ENCODE data around the gene PCDHGA4.
"Not testable (repeated sequence)": the region's sequence is repeated elsewhere in the genome, so short reads cannot be mapped to it uniquely, and the experiment has no call there.

PCDHGA4 gene

DNA sequence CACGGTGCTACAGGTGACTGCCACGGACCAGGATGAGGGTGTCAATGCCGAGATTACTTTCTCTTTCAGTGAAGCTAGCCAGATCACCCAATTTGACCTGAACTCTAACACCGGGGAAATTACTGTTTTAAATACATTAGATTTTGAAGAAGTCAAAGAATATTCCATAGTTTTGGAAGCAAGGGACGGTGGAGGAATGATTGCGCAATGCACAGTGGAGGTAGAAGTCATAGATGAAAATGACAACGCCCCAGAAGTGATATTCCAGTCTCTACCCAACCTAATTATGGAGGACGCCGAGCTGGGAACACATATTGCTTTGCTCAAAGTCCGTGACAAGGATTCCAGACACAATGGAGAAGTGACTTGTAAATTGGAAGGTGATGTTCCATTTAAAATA lies 33.8 kb downstream of the PCDHGA4 start:
- H3K36me3 Mint-ChIP-seq: no peaks in the 10 kb centered on the region
- H3K4me3 Mint-ChIP-seq: no peak overlapping the region
- H3K27ac Mint-ChIP-seq: no peak overlapping the region
- H3K9me3 Mint-ChIP-seq: peaks cover 13% of the 10 kb centered on the region
- DNase-seq (ENCODE audit: low spot score in 2 of 2): no peak
- no peak for ATAC-seq
- H3K4me1 Mint-ChIP-seq: no peaks in the 10 kb centered on the region

DNA sequence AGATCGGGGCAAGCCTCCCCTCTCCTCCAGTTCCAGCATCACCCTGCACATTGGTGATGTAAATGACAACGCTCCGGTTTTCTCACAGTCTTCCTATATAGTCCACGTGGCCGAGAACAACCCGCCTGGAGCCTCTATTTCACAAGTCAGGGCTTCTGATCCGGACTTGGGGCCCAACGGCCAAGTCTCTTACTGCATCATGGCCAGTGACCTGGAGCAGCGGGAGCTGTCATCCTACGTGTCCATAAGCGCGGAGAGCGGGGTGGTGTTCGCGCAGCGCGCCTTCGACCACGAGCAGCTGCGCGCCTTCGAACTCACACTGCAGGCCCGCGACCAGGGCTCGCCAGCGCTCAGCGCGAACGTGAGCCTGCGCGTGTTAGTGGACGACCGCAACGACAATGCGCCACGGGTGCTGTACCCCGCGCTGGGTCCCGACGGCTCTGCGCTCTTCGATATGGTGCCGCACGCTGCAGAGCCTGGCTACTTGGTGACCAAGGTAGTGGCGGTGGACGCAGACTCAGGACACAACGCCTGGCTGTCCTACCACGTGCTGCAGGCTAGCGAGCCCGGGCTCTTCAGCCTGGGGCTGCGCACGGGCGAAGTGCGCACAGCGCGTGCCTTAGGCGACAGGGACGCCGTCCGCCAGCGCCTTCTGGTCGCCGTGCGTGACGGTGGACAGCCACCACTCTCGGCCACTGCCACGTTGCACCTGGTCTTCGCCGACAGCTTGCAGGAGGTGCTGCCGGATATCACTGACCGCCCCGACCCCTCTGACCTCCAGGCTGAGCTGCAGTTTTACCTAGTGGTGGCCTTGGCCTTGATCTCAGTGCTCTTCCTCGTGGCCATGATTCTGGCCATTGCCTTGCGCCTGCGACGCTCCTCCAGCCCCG lies 34.6 kb downstream of the PCDHGA4 start:
- H3K36me3 Mint-ChIP-seq: peaks cover 5% of the 10 kb centered on the region
- H3K9me3 Mint-ChIP-seq: peaks cover 16% of the 10 kb centered on the region
- no peaks in the 10 kb centered on the region for H3K4me1 Mint-ChIP-seq
- DNase-seq (ENCODE audit: low spot score in 2 of 2) (no peak), ATAC-seq (no peak)
- no peak overlapping the region for H3K27ac Mint-ChIP-seq
- H3K4me3 Mint-ChIP-seq: no peak overlapping the region

DNA sequence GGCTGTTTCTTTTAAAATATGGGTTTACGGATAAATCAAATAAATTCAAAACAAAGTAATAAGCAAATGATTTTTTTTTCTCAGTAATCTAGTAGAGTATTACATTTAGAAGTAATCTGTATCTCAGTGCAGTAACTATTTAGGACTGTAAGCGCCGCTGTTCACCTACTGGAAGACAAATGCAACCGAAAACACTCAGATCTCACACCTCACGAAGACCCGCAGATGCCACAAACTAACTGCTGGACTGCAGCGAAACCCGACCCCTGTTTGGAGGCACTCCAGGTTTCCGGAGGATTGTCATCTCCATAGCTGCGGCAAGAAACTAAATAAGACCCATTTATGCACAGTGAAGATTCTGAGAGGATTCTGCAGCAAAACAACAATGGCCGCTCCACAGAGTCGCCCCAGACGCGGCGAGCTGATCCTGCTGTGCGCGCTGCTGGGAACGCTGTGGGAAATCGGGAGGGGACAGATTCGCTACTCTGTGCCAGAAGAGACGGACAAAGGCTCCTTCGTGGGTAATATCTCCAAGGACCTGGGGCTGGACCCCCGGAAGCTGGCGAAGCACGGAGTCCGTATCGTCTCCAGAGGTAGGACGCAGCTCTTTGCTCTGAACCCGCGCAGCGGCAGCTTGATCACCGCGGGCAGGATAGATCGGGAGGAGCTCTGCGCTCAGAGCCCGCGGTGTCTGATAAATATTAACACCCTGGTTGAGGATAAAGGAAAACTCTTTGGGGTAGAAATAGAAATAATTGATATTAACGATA lies 37.8 kb downstream of the PCDHGA4 start, which contains the start of gene PCDHGA8:
Gene PCDHGA8 (plus strand): TSS at position 205 of the 770 bp plus-strand sequence. CDS start 181 bp downstream, at position 386.
- DNase-seq (ENCODE audit: low spot score in 2 of 2) (no peak), ATAC-seq (no peak)
- Mint-ChIP-seq H3K4me3 (no peak within 1 kb of the TSS), H3K4me1 (no peaks in the 10 kb centered on the region), H3K36me3 (peaks cover 5% of the 10 kb centered on the region), H3K9me3 (peaks cover 16% of the 10 kb centered on the region), H3K27ac (no peak within 1 kb of the TSS)

DNA sequence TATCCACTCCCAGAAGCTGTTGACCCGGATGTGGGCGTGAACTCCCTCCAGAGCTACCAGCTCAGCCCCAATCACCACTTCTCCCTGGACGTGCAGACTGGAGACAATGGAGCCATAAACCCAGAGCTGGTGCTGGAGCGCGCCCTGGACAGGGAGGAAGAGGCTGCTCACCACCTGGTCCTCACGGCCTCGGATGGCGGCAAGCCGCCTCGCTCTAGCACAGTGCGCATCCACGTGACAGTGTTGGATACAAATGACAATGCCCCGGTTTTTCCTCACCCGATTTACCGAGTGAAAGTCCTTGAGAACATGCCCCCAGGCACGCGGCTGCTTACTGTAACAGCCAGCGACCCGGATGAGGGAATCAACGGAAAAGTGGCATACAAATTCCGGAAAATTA lies 38.4 kb downstream of the PCDHGA4 start:
- no peak for ATAC-seq
- H3K4me1 Mint-ChIP-seq: no peaks in the 10 kb centered on the region
- peaks cover 16% of the 10 kb centered on the region for H3K9me3 Mint-ChIP-seq
- H3K27ac Mint-ChIP-seq: no peak overlapping the region
- H3K4me3 Mint-ChIP-seq: no peak overlapping the region
- peaks cover 5% of the 10 kb centered on the region for H3K36me3 Mint-ChIP-seq
- DNase-seq (ENCODE audit: low spot score in 2 of 2): no peak

DNA sequence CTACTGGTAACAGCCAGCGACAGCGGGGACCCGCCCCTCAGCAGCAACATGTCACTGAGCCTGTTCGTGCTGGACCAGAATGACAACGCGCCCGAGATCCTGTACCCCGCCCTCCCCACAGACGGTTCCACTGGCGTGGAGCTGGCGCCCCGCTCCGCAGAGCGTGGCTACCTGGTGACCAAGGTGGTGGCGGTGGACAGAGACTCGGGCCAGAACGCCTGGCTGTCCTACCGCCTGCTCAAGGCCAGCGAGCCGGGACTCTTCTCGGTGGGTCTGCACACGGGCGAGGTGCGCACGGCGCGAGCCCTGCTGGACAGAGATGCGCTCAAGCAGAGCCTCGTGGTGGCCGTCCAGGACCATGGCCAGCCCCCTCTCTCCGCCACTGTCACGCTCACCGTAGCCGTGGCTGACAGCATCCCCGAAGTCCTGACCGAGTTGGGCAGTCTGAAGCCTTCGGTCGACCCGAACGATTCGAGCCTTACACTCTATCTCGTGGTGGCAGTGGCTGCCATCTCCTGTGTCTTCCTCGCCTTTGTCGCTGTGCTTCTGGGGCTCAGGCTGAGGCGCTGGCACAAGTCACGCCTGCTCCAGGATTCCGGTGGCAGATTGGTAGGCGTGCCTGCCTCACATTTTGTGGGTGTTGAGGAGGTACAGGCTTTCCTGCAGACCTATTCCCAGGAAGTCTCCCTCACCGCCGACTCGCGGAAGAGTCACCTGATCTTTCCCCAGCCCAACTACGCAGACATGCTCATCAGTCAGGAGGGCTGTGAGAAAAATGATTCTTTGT lies 39.8 kb downstream of the PCDHGA4 start:
- not testable (repeated sequence) for DNase-seq (ENCODE audit: low spot score in 2 of 2); H3K4me3 Mint-ChIP-seq; H3K36me3 Mint-ChIP-seq; H3K4me1 Mint-ChIP-seq; ATAC-seq; H3K27ac Mint-ChIP-seq
- H3K9me3 Mint-ChIP-seq: peaks cover 12% of the 10 kb centered on the region

DNA sequence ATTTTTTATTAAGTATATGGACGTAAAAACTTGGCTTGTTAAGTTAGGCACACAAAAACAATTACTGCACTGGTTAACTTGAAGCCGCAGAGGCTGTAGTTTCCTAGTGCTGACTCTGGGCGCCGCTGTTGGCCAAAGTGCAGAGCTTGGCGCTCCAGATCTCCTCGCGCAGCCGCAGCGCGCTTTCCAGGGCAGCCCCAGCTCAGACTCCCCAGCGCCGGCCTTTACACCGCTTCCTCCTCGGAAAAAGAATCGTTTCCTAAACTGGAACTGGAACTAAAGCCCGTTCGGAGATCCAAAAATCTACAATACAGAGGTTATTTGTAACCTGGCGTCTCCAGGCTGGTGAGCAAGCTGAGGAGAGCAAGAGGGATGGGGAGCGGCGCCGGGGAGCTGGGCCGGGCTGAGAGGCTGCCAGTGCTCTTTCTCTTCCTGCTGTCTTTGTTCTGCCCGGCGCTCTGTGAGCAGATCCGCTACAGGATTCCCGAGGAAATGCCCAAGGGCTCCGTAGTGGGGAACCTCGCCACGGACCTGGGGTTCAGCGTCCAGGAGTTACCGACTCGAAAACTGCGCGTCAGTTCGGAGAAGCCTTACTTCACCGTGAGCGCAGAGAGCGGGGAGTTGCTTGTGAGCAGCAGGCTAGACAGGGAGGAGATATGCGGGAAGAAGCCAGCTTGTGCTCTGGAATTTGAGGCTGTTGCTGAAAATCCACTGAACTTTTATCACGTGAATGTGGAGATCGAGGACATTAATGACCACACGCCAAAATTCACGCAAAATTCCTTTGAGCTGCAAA lies 43.1 kb downstream of the PCDHGA4 start, which contains the start of gene PCDHGB5:
Gene PCDHGB5 (plus strand): TSS at position 192 of the 796 bp plus-strand sequence. CDS start 181 bp downstream, at position 373.
- H3K9me3 Mint-ChIP-seq; H3K36me3 Mint-ChIP-seq; H3K27ac Mint-ChIP-seq; DNase-seq (ENCODE audit: low spot score in 2 of 2); H3K4me1 Mint-ChIP-seq: not testable (repeated sequence)
- ATAC-seq: peak; percentile 78
- peak within 1 kb of the TSS; percentile 36 for H3K4me3 Mint-ChIP-seq

DNA sequence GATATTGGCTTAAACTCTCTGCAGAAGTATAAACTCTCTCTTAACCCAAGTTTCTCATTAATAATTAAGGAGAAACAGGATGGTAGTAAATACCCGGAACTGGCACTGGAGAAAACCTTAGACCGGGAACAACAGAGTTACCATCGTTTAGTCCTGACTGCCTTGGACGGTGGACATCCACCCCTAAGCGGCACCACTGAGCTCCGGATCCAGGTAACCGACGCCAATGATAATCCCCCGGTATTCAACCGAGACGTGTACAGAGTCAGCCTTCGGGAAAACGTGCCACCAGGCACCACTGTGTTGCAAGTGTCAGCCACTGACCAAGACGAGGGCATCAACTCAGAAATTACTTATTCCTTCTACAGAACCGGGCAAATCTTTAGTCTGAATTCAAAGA lies 43.8 kb downstream of the PCDHGA4 start:
- Mint-ChIP-seq H3K9me3 (peaks cover 7% of the 10 kb centered on the region), H3K36me3 (peaks cover 5% of the 10 kb centered on the region), H3K4me3 (no peak overlapping the region), H3K4me1 (no peaks in the 10 kb centered on the region), H3K27ac (no peak overlapping the region)
- no peak for DNase-seq (ENCODE audit: low spot score in 2 of 2)
- no peak for ATAC-seq

GRCh38 chr5:141399555-141400258 lies 44.9 kb downstream of the PCDHGA4 start:
- H3K36me3 Mint-ChIP-seq: no peaks in the 10 kb centered on the region
- DNase-seq (ENCODE audit: low spot score in 2 of 2) (no peak), ATAC-seq (no peak)
- peaks cover 6% of the 10 kb centered on the region for H3K9me3 Mint-ChIP-seq
- H3K27ac Mint-ChIP-seq: no peak overlapping the region
- no peaks in the 10 kb centered on the region for H3K4me1 Mint-ChIP-seq
- H3K4me3 Mint-ChIP-seq: no peak overlapping the region

DNA sequence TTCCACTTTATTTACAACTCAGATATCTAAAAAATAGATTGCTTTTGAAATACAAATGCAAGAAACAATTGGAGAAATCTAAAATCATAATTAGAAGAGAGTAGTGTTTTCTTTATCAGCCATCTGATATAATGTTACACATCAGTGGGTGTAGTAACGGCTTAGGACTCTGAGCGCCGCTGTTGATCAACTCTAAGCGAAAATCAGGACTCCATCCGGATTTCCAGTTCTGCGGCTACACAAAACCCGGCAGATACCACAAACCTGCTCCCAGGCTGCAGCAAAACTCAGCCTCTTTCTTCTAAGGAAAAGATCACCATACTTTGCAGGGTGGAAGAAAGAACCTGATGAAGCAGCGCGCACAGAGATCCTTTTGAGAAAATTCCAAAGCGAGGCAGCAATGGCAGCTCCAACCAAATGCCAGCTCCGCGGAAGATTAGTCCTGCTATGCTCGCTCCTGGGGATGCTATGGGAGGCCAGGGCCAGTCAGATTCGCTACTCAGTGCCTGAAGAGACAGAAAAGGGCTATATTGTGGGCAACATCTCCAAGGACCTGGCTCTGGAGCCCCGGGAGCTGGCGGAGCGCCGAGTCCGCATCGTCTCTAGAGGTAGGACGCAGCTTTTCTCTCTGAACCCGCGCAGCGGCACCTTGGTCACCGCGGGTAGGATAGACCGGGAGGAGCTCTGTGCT lies 47.9 kb downstream of the PCDHGA4 start, which contains the start of gene PCDHGA9:
Gene PCDHGA9 (plus strand): TSS at position 226 of the 691 bp plus-strand sequence. CDS start 175 bp downstream, at position 401.
- H3K4me1 Mint-ChIP-seq: no peaks in the 10 kb centered on the region
- H3K36me3 Mint-ChIP-seq: no peaks in the 10 kb centered on the region
- peak within 1 kb of the TSS; percentile 15 for H3K4me3 Mint-ChIP-seq
- DNase-seq (ENCODE audit: low spot score in 2 of 2) (no peak), ATAC-seq (no peak)
- no peak within 1 kb of the TSS for H3K27ac Mint-ChIP-seq
- H3K9me3 Mint-ChIP-seq: peaks cover 12% of the 10 kb centered on the region

DNA sequence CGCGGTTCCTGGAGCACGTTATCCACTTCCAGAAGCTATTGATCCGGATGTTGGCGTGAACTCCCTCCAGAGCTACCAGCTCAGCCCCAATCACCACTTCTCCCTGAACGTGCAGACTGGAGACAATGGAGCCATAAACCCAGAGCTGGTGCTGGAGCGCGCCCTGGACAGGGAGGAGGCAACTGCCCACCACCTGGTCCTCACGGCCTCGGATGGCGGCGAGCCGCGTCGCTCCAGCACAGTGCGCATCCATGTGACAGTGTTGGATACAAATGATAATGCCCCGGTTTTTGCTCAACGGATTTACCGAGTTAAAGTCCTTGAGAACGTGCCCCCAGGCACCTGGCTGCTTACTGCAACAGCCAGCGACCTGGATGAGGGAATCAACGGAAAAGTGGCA lies 48.6 kb downstream of the PCDHGA4 start:
- no peaks in the 10 kb centered on the region for H3K36me3 Mint-ChIP-seq
- H3K9me3 Mint-ChIP-seq: peaks cover 12% of the 10 kb centered on the region
- no peak for DNase-seq (ENCODE audit: low spot score in 2 of 2)
- no peaks in the 10 kb centered on the region for H3K4me1 Mint-ChIP-seq
- no peak for ATAC-seq
- no peak overlapping the region for H3K27ac Mint-ChIP-seq
- H3K4me3 Mint-ChIP-seq: no peak overlapping the region

All from stimulated activated effector memory CD8-positive, alpha-beta T cell treated with anti-CD3 and anti-CD28 coated beads, Interleukin-12 subunit alpha, Interleukin-12 subunit beta, amount 100 ng/mL, for 72 hours (primary cell).